ENCODE measurements around the gene TTC21A.

TTC21A gene

GRCh38 chr3:39080026-39080425, 27.5 kb upstream of the TTC21A start:
- H3K36me3 ChIP-seq (ENCODE audit: control insufficient read depth, low read depth, low read length): peaks cover 42% of the 10 kb centered on the region

DNA sequence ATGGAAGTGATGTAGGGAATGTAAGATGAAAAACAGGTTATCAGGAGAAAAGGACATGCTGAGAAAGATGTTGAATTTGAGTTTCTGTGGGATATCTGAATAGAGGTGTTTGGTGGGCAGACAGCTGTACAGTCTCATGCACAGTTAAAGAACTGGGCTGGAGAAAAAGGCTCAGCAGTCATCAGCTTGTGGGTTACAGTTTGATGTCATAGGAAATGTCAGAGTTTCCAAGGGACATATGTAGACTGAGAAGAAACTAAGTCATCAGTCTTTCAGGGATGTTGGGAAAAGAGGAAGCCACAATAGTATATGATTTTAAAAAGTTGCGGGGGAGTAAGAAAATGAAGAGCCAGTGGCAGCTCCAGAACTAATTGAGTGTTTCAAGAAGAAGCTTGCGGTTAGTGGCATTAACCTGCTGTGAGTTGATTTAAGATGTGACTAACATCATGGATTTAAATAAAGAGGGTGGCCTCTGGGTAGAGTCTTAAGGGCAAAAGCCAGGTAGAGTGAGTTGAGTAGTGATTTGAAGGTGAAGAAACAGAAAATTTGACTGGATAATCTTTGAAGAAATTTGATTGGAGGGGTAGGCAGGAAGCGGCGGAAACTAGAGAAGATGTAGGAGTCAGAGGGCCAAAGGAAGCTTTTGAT, 24.7 kb upstream of the TTC21A start:
- Histone ChIP-seq H3K9ac (ENCODE audit: low read length) (no peak overlapping the region), H3K27ac (ENCODE audit: low read length) (no peak overlapping the region), H3K27me3 (ENCODE audit: control insufficient read depth, insufficient read depth, low read length) (no peaks in the 10 kb centered on the region), H3K36me3 (ENCODE audit: control insufficient read depth, low read depth, low read length) (peaks cover 41% of the 10 kb centered on the region), H3K4me1 (ENCODE audit: control insufficient read depth, low read depth, low read length) (no peaks in the 10 kb centered on the region), H3K4me3 (ENCODE audit: low read length) (no peak overlapping the region), H3K9me3 (ENCODE audit: control insufficient read depth, low read depth, low read length) (no peaks in the 10 kb centered on the region)

More at GRCh38 chr3:39080026-39080425, 27.5 kb upstream of the TTC21A start:
- H3K4me1 ChIP-seq (ENCODE audit: control insufficient read depth, low read depth, low read length): no peaks in the 10 kb centered on the region
- no peak overlapping the region for H3K9ac ChIP-seq (ENCODE audit: low read length)
- H3K9me3 ChIP-seq (ENCODE audit: control insufficient read depth, low read depth, low read length): no peaks in the 10 kb centered on the region
- H3K27ac ChIP-seq (ENCODE audit: low read length): no peak overlapping the region
- H3K27me3 ChIP-seq (ENCODE audit: control insufficient read depth, insufficient read depth, low read length): no peaks in the 10 kb centered on the region
- no peak overlapping the region for H3K4me3 ChIP-seq (ENCODE audit: low read length)

DNA sequence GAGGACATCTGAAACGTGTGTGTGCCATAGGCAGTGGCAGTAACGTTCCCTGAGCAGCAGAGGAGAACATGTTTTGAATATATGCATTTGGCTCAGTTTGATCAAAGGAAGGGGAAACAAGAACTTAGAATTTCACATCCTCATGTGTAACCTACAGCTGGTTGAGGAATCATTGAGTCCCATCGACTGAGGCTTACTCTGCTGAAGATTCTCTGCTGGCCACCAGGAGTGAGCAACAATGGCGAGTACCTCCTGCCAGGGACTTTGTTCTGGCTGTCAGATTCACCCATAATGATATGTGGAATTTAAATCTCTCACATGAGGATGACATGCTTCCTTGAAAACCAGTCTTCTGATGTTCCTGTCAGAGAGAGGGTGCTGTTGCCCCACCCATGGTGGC, 21.3 kb upstream of the TTC21A start:
- Histone ChIP-seq H3K4me3 (ENCODE audit: low read length) (no peak overlapping the region), H3K9me3 (ENCODE audit: control insufficient read depth, low read depth, low read length) (no peaks in the 10 kb centered on the region), H3K27ac (ENCODE audit: low read length) (no peak overlapping the region), H3K27me3 (ENCODE audit: control insufficient read depth, insufficient read depth, low read length) (no peaks in the 10 kb centered on the region), H3K4me1 (ENCODE audit: control insufficient read depth, low read depth, low read length) (no peaks in the 10 kb centered on the region), H3K36me3 (ENCODE audit: control insufficient read depth, low read depth, low read length) (peaks cover 60% of the 10 kb centered on the region), H3K9ac (ENCODE audit: low read length) (no peak overlapping the region)

- no peak overlapping the region for H3K27ac ChIP-seq (ENCODE audit: low read length)
- no peak overlapping the region for H3K9ac ChIP-seq (ENCODE audit: low read length)
- H3K4me1 ChIP-seq (ENCODE audit: control insufficient read depth, low read depth, low read length): no peaks in the 10 kb centered on the region
- no peak overlapping the region for H3K4me3 ChIP-seq (ENCODE audit: low read length)
- H3K27me3 ChIP-seq (ENCODE audit: control insufficient read depth, insufficient read depth, low read length): no peaks in the 10 kb centered on the region
- no peaks in the 10 kb centered on the region for H3K9me3 ChIP-seq (ENCODE audit: control insufficient read depth, low read depth, low read length)
- H3K36me3 ChIP-seq (ENCODE audit: control insufficient read depth, low read depth, low read length): peaks cover 70% of the 10 kb centered on the region
These were observed 19.0 kb upstream of the TTC21A start for GRCh38 chr3:39088456-39088855.

DNA sequence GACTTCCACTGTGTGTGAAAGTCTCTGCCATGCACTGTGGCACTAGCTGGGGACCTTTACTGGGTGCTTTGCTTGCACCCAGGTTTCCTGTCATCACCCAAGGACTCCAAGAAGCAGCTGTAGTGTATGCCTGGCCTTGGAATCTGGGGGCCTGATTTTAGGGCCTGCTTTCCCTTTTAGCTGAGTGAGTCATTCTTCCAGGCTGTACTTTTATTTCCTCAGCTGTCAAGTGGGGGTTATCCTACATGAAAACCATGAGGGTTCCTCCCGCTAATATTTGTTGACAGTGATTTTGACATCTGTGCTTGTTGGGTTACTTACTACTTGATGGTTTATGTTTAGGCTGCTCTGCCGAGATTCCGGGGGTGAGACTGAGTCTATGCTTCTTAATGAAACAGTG, 18.6 kb upstream of the TTC21A start:
- no peaks in the 10 kb centered on the region for H3K4me1 ChIP-seq (ENCODE audit: control insufficient read depth, low read depth, low read length)
- no peaks in the 10 kb centered on the region for H3K27me3 ChIP-seq (ENCODE audit: control insufficient read depth, insufficient read depth, low read length)
- no peaks in the 10 kb centered on the region for H3K9me3 ChIP-seq (ENCODE audit: control insufficient read depth, low read depth, low read length)
- no peak overlapping the region for H3K9ac ChIP-seq (ENCODE audit: low read length)
- H3K36me3 ChIP-seq (ENCODE audit: control insufficient read depth, low read depth, low read length): peaks cover 72% of the 10 kb centered on the region
- no peak overlapping the region for H3K27ac ChIP-seq (ENCODE audit: low read length)
- no peak overlapping the region for H3K4me3 ChIP-seq (ENCODE audit: low read length)

DNA sequence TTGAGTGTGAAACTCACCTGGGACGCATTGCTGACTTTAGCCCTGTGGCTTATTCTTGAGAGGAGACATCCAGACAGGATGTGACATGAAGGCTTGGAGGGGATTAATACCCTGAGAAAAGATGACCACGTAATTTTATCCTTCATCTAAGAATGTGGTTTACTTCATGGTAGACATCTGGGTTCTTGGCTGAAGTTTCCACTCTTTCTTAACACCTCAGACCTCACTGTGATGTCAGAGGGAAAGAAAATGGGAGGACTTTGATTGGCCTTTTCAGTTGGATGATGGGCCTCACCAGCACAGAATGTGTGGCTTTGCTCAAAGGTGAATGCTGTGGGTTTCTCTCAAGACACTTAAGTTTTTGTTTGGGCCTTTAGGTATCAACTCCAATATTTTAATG, 16.6 kb upstream of the TTC21A start:
- Histone ChIP-seq H3K27me3 (ENCODE audit: control insufficient read depth, insufficient read depth, low read length) (no peaks in the 10 kb centered on the region), H3K36me3 (ENCODE audit: control insufficient read depth, low read depth, low read length) (peaks cover 81% of the 10 kb centered on the region), H3K9ac (ENCODE audit: low read length) (no peak overlapping the region), H3K27ac (ENCODE audit: low read length) (no peak overlapping the region), H3K4me3 (ENCODE audit: low read length) (no peak overlapping the region), H3K4me1 (ENCODE audit: control insufficient read depth, low read depth, low read length) (no peaks in the 10 kb centered on the region), H3K9me3 (ENCODE audit: control insufficient read depth, low read depth, low read length) (no peaks in the 10 kb centered on the region)

- Histone ChIP-seq H3K4me3 (ENCODE audit: low read length) (no peak overlapping the region), H3K27me3 (ENCODE audit: control insufficient read depth, insufficient read depth, low read length) (no peaks in the 10 kb centered on the region), H3K4me1 (ENCODE audit: control insufficient read depth, low read depth, low read length) (no peaks in the 10 kb centered on the region), H3K9ac (ENCODE audit: low read length) (no peak overlapping the region), H3K9me3 (ENCODE audit: control insufficient read depth, low read depth, low read length) (no peaks in the 10 kb centered on the region), H3K36me3 (ENCODE audit: control insufficient read depth, low read depth, low read length) (peaks cover 67% of the 10 kb centered on the region), H3K27ac (ENCODE audit: low read length) (no peak overlapping the region)
These were observed 12.4 kb upstream of the TTC21A start for GRCh38 chr3:39094851-39095677.

DNA sequence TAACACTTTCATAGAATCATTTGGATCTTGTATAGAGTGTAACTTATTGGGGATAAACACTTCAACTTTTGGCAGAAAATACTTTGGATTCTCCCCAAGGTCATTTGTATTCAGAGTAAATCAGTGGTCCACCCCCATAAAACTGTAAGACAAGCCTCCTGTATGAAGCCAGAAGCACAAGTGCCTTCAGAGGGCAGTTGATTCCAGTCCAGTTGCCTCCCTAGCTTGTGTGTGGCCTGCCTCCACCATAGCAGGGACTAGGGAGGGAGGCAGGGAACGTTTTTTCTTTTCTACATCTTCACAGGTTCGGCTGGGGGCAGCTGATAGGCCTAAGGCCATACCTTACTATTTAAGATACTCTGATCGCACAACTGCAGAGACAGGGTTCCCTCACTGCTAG, 11.7 kb upstream of the TTC21A start:
- no peaks in the 10 kb centered on the region for H3K4me1 ChIP-seq (ENCODE audit: control insufficient read depth, low read depth, low read length)
- no peaks in the 10 kb centered on the region for H3K9me3 ChIP-seq (ENCODE audit: control insufficient read depth, low read depth, low read length)
- no peak overlapping the region for H3K9ac ChIP-seq (ENCODE audit: low read length)
- no peak overlapping the region for H3K4me3 ChIP-seq (ENCODE audit: low read length)
- H3K27ac ChIP-seq (ENCODE audit: low read length): no peak overlapping the region
- H3K36me3 ChIP-seq (ENCODE audit: control insufficient read depth, low read depth, low read length): peaks cover 62% of the 10 kb centered on the region
- H3K27me3 ChIP-seq (ENCODE audit: control insufficient read depth, insufficient read depth, low read length): no peaks in the 10 kb centered on the region

GRCh38 chr3:39096775-39097174, 10.7 kb upstream of the TTC21A start:
- H3K9me3 ChIP-seq (ENCODE audit: control insufficient read depth, low read depth, low read length): no peaks in the 10 kb centered on the region
- H3K27me3 ChIP-seq (ENCODE audit: control insufficient read depth, insufficient read depth, low read length): no peaks in the 10 kb centered on the region
- H3K36me3 ChIP-seq (ENCODE audit: control insufficient read depth, low read depth, low read length): peaks cover 54% of the 10 kb centered on the region
- no peak overlapping the region for H3K9ac ChIP-seq (ENCODE audit: low read length)
- H3K4me1 ChIP-seq (ENCODE audit: control insufficient read depth, low read depth, low read length): no peaks in the 10 kb centered on the region
- H3K27ac ChIP-seq (ENCODE audit: low read length): no peak overlapping the region
- no peak overlapping the region for H3K4me3 ChIP-seq (ENCODE audit: low read length)

DNA sequence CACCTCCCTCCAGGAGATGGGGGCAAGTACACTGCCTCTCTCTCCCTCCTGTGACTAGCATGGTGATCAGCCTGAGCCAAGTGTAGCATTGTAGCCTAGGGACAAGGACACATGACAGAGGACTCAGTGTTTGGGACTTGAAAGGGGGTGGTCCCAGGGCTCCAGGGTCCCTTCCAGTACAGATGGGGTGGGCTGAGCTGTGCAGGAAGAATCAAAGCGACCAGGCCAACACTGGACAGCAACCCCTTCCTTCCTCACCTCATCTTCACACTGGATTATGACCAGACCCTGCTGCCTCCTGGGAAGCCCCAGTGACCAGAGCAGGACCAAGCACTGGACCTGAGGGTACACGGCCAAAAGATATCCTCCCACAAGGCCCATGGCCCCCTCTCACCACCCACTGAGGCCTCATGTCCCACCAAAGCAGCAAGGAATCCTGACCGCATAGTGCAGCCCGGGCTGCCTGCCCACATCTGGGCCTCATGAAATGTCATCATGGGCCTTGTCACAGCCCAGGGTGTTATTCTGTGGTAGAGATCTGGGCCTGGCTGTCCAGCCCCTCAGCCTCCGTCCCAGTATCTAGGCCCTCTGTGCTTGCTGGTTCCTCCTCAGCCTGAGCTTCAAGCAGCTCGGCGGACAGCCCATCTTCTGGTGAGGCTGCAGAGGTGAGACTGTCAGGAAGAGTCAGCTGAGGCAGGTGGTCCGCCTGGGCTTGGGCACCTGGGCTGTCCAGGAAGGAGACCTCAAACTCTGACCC, 9.6 kb upstream of the TTC21A start:
- H3K9ac ChIP-seq (ENCODE audit: low read length): no peak overlapping the region
- no peak overlapping the region for H3K4me3 ChIP-seq (ENCODE audit: low read length)
- no peaks in the 10 kb centered on the region for H3K9me3 ChIP-seq (ENCODE audit: control insufficient read depth, low read depth, low read length)
- H3K36me3 ChIP-seq (ENCODE audit: control insufficient read depth, low read depth, low read length): peaks cover 51% of the 10 kb centered on the region
- H3K27ac ChIP-seq (ENCODE audit: low read length): no peak overlapping the region
- H3K27me3 ChIP-seq (ENCODE audit: control insufficient read depth, insufficient read depth, low read length): no peaks in the 10 kb centered on the region
- H3K4me1 ChIP-seq (ENCODE audit: control insufficient read depth, low read depth, low read length): no peaks in the 10 kb centered on the region

GRCh38 chr3:39098473-39099000, 8.9 kb upstream of the TTC21A start:
- Histone ChIP-seq H3K4me3 (ENCODE audit: low read length) (no peak overlapping the region), H3K9me3 (ENCODE audit: control insufficient read depth, low read depth, low read length) (no peaks in the 10 kb centered on the region), H3K4me1 (ENCODE audit: control insufficient read depth, low read depth, low read length) (no peaks in the 10 kb centered on the region), H3K27me3 (ENCODE audit: control insufficient read depth, insufficient read depth, low read length) (no peaks in the 10 kb centered on the region), H3K36me3 (ENCODE audit: control insufficient read depth, low read depth, low read length) (peaks cover 48% of the 10 kb centered on the region), H3K27ac (ENCODE audit: low read length) (no peak overlapping the region), H3K9ac (ENCODE audit: low read length) (no peak overlapping the region)
